ENCODE measurements around the gene TNS3. TPM values are rescaled to one million over a fixed set of nuclear protein-coding genes. Genes with fewer than 3 reads are reported as not detected.
A peak's percentile ranks its signal among the peaks of the same experiment; 100 is the strongest.

TNS3 gene
- total and polyA plus RNA-seq, 2 of the 13 experiments (the other 11 are each of a cell fraction or from before 2014, with no cell fraction given): 52.9 to 55.7 TPM

- TF ChIP-seq HINFP (CRISPR knock-in tag; IDR thresholded peaks at IDR 0.05; ENCODE audit: low read depth): no peak
- TF ChIP-seq NR1H2 (CRISPR knock-in tag; IDR thresholded peaks at IDR 0.05; ENCODE audit: borderline replicate concordance, low read depth): no peak
- TF ChIP-seq, protein P1, sequence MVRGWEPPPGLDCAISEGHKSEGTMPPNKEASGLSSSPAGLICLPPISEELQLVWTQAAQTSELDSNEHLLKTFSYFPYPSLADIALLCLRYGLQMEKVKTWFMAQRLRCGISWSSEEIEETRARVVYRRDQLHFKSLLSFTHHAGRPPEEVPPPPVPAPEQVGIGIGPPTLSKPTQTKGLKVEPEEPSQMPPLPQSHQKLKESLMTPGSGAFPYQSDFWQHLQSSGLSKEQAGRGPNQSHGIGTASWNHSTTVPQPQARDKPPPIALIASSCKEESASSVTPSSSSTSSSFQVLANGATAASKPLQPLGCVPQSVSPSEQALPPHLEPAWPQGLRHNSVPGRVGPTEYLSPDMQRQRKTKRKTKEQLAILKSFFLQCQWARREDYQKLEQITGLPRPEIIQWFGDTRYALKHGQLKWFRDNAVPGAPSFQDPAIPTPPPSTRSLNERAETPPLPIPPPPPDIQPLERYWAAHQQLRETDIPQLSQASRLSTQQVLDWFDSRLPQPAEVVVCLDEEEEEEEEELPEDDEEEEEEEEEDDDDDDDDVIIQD (CRISPR knock-in tag; IDR thresholded peaks at IDR 0.05; ENCODE audit: low read depth): no peak
- TF ChIP-seq TBP (CRISPR knock-in tag; IDR thresholded peaks at IDR 0.05): no peak
- TF ChIP-seq GFI1 (CRISPR knock-in tag; IDR thresholded peaks at IDR 0.05; ENCODE audit: borderline replicate concordance): no peak; the same call in 1 of the 2 replicates
- TF ChIP-seq TARDBP (CRISPR knock-in tag; IDR thresholded peaks at IDR 0.05): peak; percentile 58; the same call in 1 of the 2 replicates
- TF ChIP-seq ZNF282 (IDR thresholded peaks at IDR 0.05; ENCODE audit: partially characterized antibody): no peak
- TF ChIP-seq, protein P2, sequence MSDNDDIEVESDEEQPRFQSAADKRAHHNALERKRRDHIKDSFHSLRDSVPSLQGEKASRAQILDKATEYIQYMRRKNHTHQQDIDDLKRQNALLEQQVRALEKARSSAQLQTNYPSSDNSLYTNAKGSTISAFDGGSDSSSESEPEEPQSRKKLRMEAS (IDR thresholded peaks at IDR 0.05): peak; percentile 43; the same call in 1 of the 2 replicates
- TF ChIP-seq, protein P3, sequence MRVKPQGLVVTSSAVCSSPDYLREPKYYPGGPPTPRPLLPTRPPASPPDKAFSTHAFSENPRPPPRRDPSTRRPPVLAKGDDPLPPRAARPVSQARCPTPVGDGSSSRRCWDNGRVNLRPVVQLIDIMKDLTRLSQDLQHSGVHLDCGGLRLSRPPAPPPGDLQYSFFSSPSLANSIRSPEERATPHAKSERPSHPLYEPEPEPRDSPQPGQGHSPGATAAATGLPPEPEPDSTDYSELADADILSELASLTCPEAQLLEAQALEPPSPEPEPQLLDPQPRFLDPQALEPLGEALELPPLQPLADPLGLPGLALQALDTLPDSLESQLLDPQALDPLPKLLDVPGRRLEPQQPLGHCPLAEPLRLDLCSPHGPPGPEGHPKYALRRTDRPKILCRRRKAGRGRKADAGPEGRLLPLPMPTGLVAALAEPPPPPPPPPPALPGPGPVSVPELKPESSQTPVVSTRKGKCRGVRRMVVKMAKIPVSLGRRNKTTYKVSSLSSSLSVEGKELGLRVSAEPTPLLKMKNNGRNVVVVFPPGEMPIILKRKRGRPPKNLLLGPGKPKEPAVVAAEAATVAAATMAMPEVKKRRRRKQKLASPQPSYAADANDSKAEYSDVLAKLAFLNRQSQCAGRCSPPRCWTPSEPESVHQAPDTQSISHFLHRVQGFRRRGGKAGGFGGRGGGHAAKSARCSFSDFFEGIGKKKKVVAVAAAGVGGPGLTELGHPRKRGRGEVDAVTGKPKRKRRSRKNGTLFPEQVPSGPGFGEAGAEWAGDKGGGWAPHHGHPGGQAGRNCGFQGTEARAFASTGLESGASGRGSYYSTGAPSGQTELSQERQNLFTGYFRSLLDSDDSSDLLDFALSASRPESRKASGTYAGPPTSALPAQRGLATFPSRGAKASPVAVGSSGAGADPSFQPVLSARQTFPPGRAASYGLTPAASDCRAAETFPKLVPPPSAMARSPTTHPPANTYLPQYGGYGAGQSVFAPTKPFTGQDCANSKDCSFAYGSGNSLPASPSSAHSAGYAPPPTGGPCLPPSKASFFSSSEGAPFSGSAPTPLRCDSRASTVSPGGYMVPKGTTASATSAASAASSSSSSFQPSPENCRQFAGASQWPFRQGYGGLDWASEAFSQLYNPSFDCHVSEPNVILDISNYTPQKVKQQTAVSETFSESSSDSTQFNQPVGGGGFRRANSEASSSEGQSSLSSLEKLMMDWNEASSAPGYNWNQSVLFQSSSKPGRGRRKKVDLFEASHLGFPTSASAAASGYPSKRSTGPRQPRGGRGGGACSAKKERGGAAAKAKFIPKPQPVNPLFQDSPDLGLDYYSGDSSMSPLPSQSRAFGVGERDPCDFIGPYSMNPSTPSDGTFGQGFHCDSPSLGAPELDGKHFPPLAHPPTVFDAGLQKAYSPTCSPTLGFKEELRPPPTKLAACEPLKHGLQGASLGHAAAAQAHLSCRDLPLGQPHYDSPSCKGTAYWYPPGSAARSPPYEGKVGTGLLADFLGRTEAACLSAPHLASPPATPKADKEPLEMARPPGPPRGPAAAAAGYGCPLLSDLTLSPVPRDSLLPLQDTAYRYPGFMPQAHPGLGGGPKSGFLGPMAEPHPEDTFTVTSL (CRISPR knock-in tag; IDR thresholded peaks at IDR 0.05; ENCODE audit: borderline replicate concordance): no peak
- TF ChIP-seq TRIM24 (CRISPR knock-in tag; IDR thresholded peaks at IDR 0.05): no peak
- no peak for TF ChIP-seq ZNF619 (CRISPR knock-in tag; IDR thresholded peaks at IDR 0.05)
- TF ChIP-seq FOSL2 (CRISPR knock-in tag; IDR thresholded peaks at IDR 0.05): peak; percentile 68
- no peak for TF ChIP-seq FOXA1 (IDR thresholded peaks at IDR 0.05)
- peak; percentile 85 for TF ChIP-seq FOXA1 (CRISPR knock-in tag; IDR thresholded peaks at IDR 0.05)
- no peak for TF ChIP-seq ZBTB10 (CRISPR knock-in tag; IDR thresholded peaks at IDR 0.05; ENCODE audit: borderline replicate concordance)
- TF ChIP-seq ZNF580 (CRISPR knock-in tag; IDR thresholded peaks at IDR 0.05; ENCODE audit: borderline replicate concordance, low read depth): 0 out of 2 replicates have a peak, but pooled peaks have one; percentile 25
- peak; percentile 37; the same call in 1 of the 2 replicates for TF ChIP-seq ZFY (CRISPR knock-in tag; IDR thresholded peaks at IDR 0.05)
- no peak for TF ChIP-seq HNRNPUL1 (IDR thresholded peaks at IDR 0.05; ENCODE audit: low read depth, low read length)
- TF ChIP-seq IRX3 (CRISPR knock-in tag; IDR thresholded peaks at IDR 0.05; ENCODE audit: borderline replicate concordance, low read depth): no peak
Measured at GRCh38 chr7:47538846-47539311, 43.0 kb downstream of the TNS3 start (continued).

Data from HepG2 (cell line).